Caco-2 (cell line): ENCODE results near the gene IGIP. TPM values are rescaled to one million over a fixed set of nuclear protein-coding genes. Genes with fewer than 3 reads are reported as not detected.

Source experiments
- BruUV-seq: library from RNA; stranded (reverse); fragments of 400-500 nt; replicated peaks from 2 replicates; lab custom pipeline; 2021; lab: Mats Ljungman, UMichigan
- CTCF ChIA-PET: fragments of 300-600 bp; sonication (Branson Sonifier 250); formaldehyde crosslinking; loops from one replicate; lab custom pipeline; 2022; ENCODE audit warnings: antibody characterized with exemption; lab: Charles Lee
- POLR2A ChIA-PET: fragments of 300-600 bp; sonication (Branson Sonifier 250); formaldehyde crosslinking; loops from one replicate; lab custom pipeline; 2022; ENCODE audit warnings: antibody characterized with exemption; lab: Charles Lee
- DNase-seq, 2 experiments: peaks; one replicate each; pipeline versions ENCODE4 v3.0.0 to v3.0.0-alpha.2; 2020 to 2022
- H3K27me3 ChIP-seq: replicated peaks from 2 replicates; pipeline ENCODE4 v1.6.0; 2011; ENCODE audit warnings: low read length; ENCODE audit not compliant: control insufficient read depth, insufficient read depth
- H3K36me3 ChIP-seq: 2 replicates; pipeline ENCODE4 v1.5.1; 2011; ENCODE audit warnings: low read length; ENCODE audit not compliant: control insufficient read depth, insufficient read depth
- H3K4me1 ChIP-seq: fragments of 250-450 bp; sonication (Bioruptor Pico); 2 replicates; pipeline ENCODE4 v1.5.1; 2020; ENCODE audit warnings: mild to moderate bottlenecking
- H3K4me3 ChIP-seq: 2 replicates; pipeline ENCODE4 v1.5.1; 2011; ENCODE audit warnings: low read depth, mild to moderate bottlenecking, control low read depth, low read length
- H3K9me3 ChIP-seq: fragments of 250-450 bp; sonication (Bioruptor Pico); 2 replicates; pipeline ENCODE4 v1.5.1; 2020; ENCODE audit warnings: mild to moderate bottlenecking, moderate library complexity
- H3K27ac Mint-ChIP-seq: one replicate; pipeline ENCODE4 v1.8.0; 2022; ENCODE audit warnings: mixed read lengths; ENCODE audit not compliant: unreplicated experiment
- H3K27me3 Mint-ChIP-seq: one replicate; pipeline ENCODE4 v1.8.0; 2022; ENCODE audit warnings: mixed read lengths; ENCODE audit not compliant: insufficient read depth, unreplicated experiment
- H3K36me3 Mint-ChIP-seq: one replicate; pipeline ENCODE4 v1.8.0; 2022; ENCODE audit warnings: mild to moderate bottlenecking, mixed read lengths; ENCODE audit not compliant: insufficient read depth, unreplicated experiment
- H3K4me1 Mint-ChIP-seq: one replicate; pipeline ENCODE4 v1.8.0; 2022; ENCODE audit warnings: low read depth, mixed read lengths; ENCODE audit not compliant: unreplicated experiment
- H3K4me3 Mint-ChIP-seq: one replicate; pipeline ENCODE4 v1.8.0; 2022; ENCODE audit warnings: mild to moderate bottlenecking, moderate library complexity, mixed read lengths; ENCODE audit not compliant: unreplicated experiment
- H3K9me3 Mint-ChIP-seq: one replicate; pipeline ENCODE4 v1.8.0; 2022; ENCODE audit warnings: mixed read lengths; ENCODE audit not compliant: unreplicated experiment
- intact Hi-C: fragments of 100-400 bp; cut with micrococcal nuclease; formaldehyde crosslinking; loops from one replicate; pipeline ENCODE4 v1.10.0; 2022; ENCODE audit not compliant: unreplicated experiment
- total RNA-seq: library from RNA; stranded (reverse); gene quantifications from 2 replicates; pipeline ENCODE4 v1.2.3, GENCODE V29; 2022
- TF ChIP-seq, protein P1 (sequence below), 2 experiments: fragments of 200-600 bp in 1 of 2; IDR thresholded peaks; 1 replicate in 1 of 2; 2 replicates in 1 of 2; pipeline versions ENCODE4 v1.5.1 to v1.8.0; 2011 to 2022; ENCODE audit warnings: antibody characterized with exemption in 1 of 2, control low read depth in 1 of 2, inconsistent platforms in 1 of 2, low read depth in 1 of 2, low read length in 1 of 2, mild to moderate bottlenecking in 1 of 2, moderate library complexity in 1 of 2; ENCODE audit not compliant: insufficient read depth in 1 of 2, severe bottlenecking in 1 of 2, unreplicated experiment in 1 of 2

The IGIP gene
- total RNA-seq, 1 experiment from 2014 or later: 3.7 TPM

DNA sequence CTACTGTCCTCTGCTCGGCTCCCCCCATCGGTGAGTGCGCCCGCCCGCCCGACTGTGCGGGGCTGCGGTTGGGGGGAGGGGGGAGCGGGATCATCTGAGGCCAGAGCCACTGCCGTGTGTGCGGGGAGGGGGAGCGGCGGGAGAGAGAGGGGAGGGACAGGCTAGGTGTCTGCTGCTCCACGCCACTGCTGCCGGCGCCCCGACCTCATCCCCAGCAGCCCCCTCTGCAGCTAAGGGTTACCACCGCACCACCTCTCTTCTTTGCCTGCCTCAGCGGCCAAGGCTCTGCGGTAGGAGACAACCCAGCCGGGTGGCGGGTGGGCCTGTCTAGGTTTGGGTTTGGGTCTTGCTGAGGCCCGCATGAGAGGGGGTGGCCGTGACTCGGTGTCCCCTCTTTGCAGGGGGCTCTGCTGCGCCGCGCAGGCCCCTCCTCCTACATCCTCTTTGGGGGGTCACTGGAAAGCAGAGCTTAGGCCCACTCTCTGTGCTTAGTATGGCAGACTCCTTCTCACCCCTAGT lies 12.5 kb upstream of the IGIP start:
- DNase-seq: peak; percentile 32 to 44
- CTCF ChIA-PET: interaction anchor here (0.7 kb wide), 3 partner anchors 29 to 383 kb away, joined by 3 to 11 read pairs (median 4); no protein-coding TSS in a partner anchor
- Histone ChIP-seq H3K4me3 (peak overlapping the region; percentile 94), H3K27me3 (no peaks in the 10 kb centered on the region), H3K36me3 (no peaks in the 10 kb centered on the region), H3K9me3 (no peaks in the 10 kb centered on the region), H3K4me1 (peaks cover 10% of the 10 kb centered on the region)
- Mint-ChIP-seq H3K4me3 (peak overlapping the region; percentile 82), H3K27me3 (no peaks in the 10 kb centered on the region), H3K9me3 (no peaks in the 10 kb centered on the region), H3K36me3 (peaks cover 25% of the 10 kb centered on the region), H3K4me1 (peaks cover 33% of the 10 kb centered on the region), H3K27ac (peak overlapping the region; percentile 87)
- intact Hi-C loops: no loop called here
- POLR2A ChIA-PET: interaction anchor here (1.0 kb wide), 1 partner anchor 38 kb away, joined by 3 read pairs; no protein-coding TSS in a partner anchor
- TSS peak; percentile 35 for BruUV-seq
- TF ChIP-seq, protein P1, sequence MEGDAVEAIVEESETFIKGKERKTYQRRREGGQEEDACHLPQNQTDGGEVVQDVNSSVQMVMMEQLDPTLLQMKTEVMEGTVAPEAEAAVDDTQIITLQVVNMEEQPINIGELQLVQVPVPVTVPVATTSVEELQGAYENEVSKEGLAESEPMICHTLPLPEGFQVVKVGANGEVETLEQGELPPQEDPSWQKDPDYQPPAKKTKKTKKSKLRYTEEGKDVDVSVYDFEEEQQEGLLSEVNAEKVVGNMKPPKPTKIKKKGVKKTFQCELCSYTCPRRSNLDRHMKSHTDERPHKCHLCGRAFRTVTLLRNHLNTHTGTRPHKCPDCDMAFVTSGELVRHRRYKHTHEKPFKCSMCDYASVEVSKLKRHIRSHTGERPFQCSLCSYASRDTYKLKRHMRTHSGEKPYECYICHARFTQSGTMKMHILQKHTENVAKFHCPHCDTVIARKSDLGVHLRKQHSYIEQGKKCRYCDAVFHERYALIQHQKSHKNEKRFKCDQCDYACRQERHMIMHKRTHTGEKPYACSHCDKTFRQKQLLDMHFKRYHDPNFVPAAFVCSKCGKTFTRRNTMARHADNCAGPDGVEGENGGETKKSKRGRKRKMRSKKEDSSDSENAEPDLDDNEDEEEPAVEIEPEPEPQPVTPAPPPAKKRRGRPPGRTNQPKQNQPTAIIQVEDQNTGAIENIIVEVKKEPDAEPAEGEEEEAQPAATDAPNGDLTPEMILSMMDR (IDR thresholded peaks at IDR 0.05; ENCODE audit: insufficient read depth in 1 of 2, low read depth in 1 of 2, low read length in 1 of 2, severe bottlenecking in 1 of 2, unreplicated experiment in 1 of 2): no peak

DNA sequence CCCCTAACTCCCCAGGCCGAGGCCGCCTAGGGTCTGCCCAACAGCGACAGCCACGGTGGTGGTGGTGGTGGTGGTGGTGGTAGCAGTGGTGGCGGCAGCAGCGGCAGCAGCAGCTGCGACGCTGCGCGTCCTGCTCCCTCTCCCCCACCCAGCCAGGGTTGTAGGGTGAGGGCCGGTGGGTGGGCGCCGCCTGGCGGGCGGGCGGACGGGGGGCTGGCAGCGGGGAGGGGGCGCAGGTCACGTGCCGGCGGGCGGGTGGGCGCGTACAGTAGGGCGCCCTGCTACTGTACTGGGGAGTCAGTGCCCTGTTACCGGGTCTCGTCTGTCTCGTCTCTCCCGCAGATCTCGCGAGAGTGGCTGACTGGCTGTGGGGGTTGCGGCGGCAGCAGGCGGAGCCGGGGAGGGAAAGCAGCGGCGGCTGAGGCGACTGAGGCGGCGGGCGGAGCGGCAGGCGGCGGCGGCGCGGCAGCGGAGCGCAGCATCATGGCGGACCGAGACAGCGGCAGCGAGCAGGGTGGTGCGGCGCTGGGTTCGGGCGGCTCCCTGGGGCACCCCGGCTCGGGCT lies 12.0 kb upstream of the IGIP start, which contains the start of gene PURA:
Gene PURA (plus strand): TSS at position 411 of the 565 bp plus-strand sequence. CDS start 73 bp downstream, at position 484.
- no peaks in the 10 kb centered on the region for H3K9me3 ChIP-seq
- no peaks in the 10 kb centered on the region for H3K27me3 Mint-ChIP-seq
- BruUV-seq: no TSS peak
- ChIA-PET POLR2A (interaction anchor here (1.0 kb wide), 1 partner anchor 38 kb away, joined by 3 read pairs; no protein-coding TSS in a partner anchor), CTCF (interaction anchor here (0.7 kb wide), 3 partner anchors 28 to 384 kb away, joined by 3 to 11 read pairs (median 4); no protein-coding TSS in a partner anchor)
- H3K4me3 Mint-ChIP-seq: peak within 1 kb of the TSS; percentile 82
- intact Hi-C loops: no loop called here
- H3K4me1 ChIP-seq: peaks cover 10% of the 10 kb centered on the region
- H3K36me3 ChIP-seq: no peaks in the 10 kb centered on the region
- no peaks in the 10 kb centered on the region for H3K27me3 ChIP-seq
- peak; percentile 98 for DNase-seq
- peaks cover 22% of the 10 kb centered on the region for H3K36me3 Mint-ChIP-seq
- no peaks in the 10 kb centered on the region for H3K9me3 Mint-ChIP-seq
- TF ChIP-seq, protein P1 (IDR thresholded peaks at IDR 0.05; ENCODE audit: insufficient read depth in 1 of 2, low read depth in 1 of 2, low read length in 1 of 2, severe bottlenecking in 1 of 2, unreplicated experiment in 1 of 2): peak in 1 of 2 experiments; percentile 40
- H3K27ac Mint-ChIP-seq: peak within 1 kb of the TSS; percentile 87
- H3K4me1 Mint-ChIP-seq: peaks cover 36% of the 10 kb centered on the region
- peak within 1 kb of the TSS; percentile 94 for H3K4me3 ChIP-seq

DNA sequence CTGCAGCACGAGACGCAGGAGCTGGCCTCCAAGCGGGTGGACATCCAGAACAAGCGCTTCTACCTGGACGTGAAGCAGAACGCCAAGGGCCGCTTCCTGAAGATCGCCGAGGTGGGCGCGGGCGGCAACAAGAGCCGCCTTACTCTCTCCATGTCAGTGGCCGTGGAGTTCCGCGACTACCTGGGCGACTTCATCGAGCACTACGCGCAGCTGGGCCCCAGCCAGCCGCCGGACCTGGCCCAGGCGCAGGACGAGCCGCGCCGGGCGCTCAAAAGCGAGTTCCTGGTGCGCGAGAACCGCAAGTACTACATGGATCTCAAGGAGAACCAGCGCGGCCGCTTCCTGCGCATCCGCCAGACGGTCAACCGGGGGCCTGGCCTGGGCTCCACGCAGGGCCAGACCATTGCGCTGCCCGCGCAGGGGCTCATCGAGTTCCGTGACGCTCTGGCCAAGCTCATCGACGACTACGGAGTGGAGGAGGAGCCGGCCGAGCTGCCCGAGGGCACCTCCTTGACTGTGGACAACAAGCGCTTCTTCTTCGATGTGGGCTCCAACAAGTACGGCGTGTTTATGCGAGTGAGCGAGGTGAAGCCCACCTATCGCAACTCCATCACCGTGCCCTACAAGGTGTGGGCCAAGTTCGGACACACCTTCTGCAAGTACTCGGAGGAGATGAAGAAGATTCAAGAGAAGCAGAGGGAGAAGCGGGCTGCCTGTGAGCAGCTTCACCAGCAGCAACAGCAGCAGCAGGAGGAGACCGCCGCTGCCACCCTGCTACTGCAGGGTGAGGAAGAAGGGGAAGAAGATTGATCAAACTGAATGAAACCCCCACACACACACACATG lies 11.2 kb upstream of the IGIP start:
- TF ChIP-seq, protein P1 (IDR thresholded peaks at IDR 0.05; ENCODE audit: insufficient read depth in 1 of 2, low read depth in 1 of 2, low read length in 1 of 2, severe bottlenecking in 1 of 2, unreplicated experiment in 1 of 2): no peak
- Mint-ChIP-seq H3K27me3 (no peaks in the 10 kb centered on the region), H3K4me1 (peaks cover 28% of the 10 kb centered on the region), H3K4me3 (peak overlapping the region; percentile 82), H3K9me3 (no peaks in the 10 kb centered on the region), H3K36me3 (peaks cover 22% of the 10 kb centered on the region), H3K27ac (peak overlapping the region; percentile 87)
- Histone ChIP-seq H3K9me3 (no peaks in the 10 kb centered on the region), H3K4me3 (peak overlapping the region; percentile 94), H3K4me1 (peaks cover 6% of the 10 kb centered on the region), H3K27me3 (no peaks in the 10 kb centered on the region), H3K36me3 (no peaks in the 10 kb centered on the region)
- intact Hi-C loops: no loop called here
- no TSS peak for BruUV-seq
- ChIA-PET POLR2A (no interaction called here), CTCF (interaction anchor here (1.3 kb wide), 1 partner anchor 30 kb away, joined by 4 read pairs; no protein-coding TSS in a partner anchor)
- DNase-seq: peak; percentile 68 to 70
